GM23338 (cell line): ENCODE results near the gene DOCK10. TPM values are rescaled to one million over a fixed set of nuclear protein-coding genes. Genes with fewer than 3 reads are reported as not detected.

Experiments
- ATAC-seq: fragments of 200-7000 bp; cut with Tn5 transposase; 3 replicates; pipeline ENCODE4 v1.9.1; 2020
- DNase-seq: peaks from one replicate; pipeline ENCODE4 v3.0.0-alpha.2; 2015; ENCODE audit warnings: low spot score
- H2AFZ ChIP-seq: fragments of 200-600 bp; sonication (generic); 2 replicates; pipeline ENCODE4 v1.8.0; 2016; ENCODE audit warnings: antibody characterized with exemption, mild to moderate bottlenecking, moderate library complexity
- H3F3A ChIP-seq: fragments of 200-600 bp; sonication (generic); replicated peaks from 2 replicates; pipeline ENCODE4 v1.8.0; 2017; ENCODE audit warnings: antibody characterized with exemption, mixed run types, low read depth
- H3K27ac ChIP-seq: fragments of 200-600 bp; sonication (generic); 2 replicates; pipeline ENCODE4 v1.6.1; 2016; ENCODE audit warnings: low read depth
- H3K27me3 ChIP-seq: fragments of 200-600 bp; sonication (generic); 2 replicates; pipeline ENCODE4 v1.8.0; 2016; ENCODE audit warnings: mild to moderate bottlenecking, mixed run types, moderate library complexity; ENCODE audit not compliant: insufficient read depth
- H3K36me3 ChIP-seq: fragments of 200-600 bp; sonication (generic); 2 replicates; pipeline ENCODE4 v1.8.0; 2016; ENCODE audit warnings: mild to moderate bottlenecking; ENCODE audit not compliant: insufficient read depth
- H3K4me1 ChIP-seq: fragments of 200-600 bp; sonication (generic); 2 replicates; pipeline ENCODE4 v1.8.0; 2016; ENCODE audit warnings: mild to moderate bottlenecking, moderate library complexity; ENCODE audit not compliant: insufficient read depth
- H3K4me2 ChIP-seq: fragments of 200-600 bp; sonication (generic); 2 replicates; pipeline ENCODE4 v1.7.1; 2017; ENCODE audit warnings: mixed run types
- H3K4me3 ChIP-seq: fragments of 200-600 bp; sonication (generic); 2 replicates; pipeline ENCODE4 v1.6.1; 2016; ENCODE audit warnings: mixed run types
- H3K79me2 ChIP-seq: fragments of 200-600 bp; sonication (generic); replicated peaks from 2 replicates; pipeline ENCODE4 v1.8.0; 2017; ENCODE audit warnings: mild to moderate bottlenecking; ENCODE audit not compliant: insufficient read depth
- H3K9me2 ChIP-seq: fragments of 200-600 bp; sonication (generic); 2 replicates; pipeline ENCODE4 v1.8.0; 2017; ENCODE audit not compliant: insufficient read depth
- H4K20me1 ChIP-seq: fragments of 200-600 bp; sonication (generic); replicated peaks from 2 replicates; pipeline ENCODE4 v1.8.0; 2017; ENCODE audit warnings: mild to moderate bottlenecking; ENCODE audit not compliant: insufficient read depth
- H3K27ac Mint-ChIP-seq: 2 replicates; pipeline ENCODE4 v1.8.0; 2020; ENCODE audit warnings: inconsistent platforms, mild to moderate bottlenecking, moderate library complexity, mixed read lengths
- H3K27me3 Mint-ChIP-seq: 3 replicates; pipeline ENCODE4 v1.8.0; 2022; ENCODE audit warnings: low read depth, mild to moderate bottlenecking, moderate library complexity, mixed read lengths, inconsistent platforms; ENCODE audit not compliant: insufficient read depth, poor library complexity
- H3K36me3 Mint-ChIP-seq: 3 replicates; pipeline ENCODE4 v1.8.0; 2021; ENCODE audit warnings: low read depth, mild to moderate bottlenecking, inconsistent platforms, moderate library complexity, mixed read lengths
- H3K4me1 Mint-ChIP-seq: 3 replicates; pipeline ENCODE4 v1.8.0; 2020; ENCODE audit warnings: mild to moderate bottlenecking, inconsistent platforms, mixed read lengths
- H3K4me3 Mint-ChIP-seq: 3 replicates; pipeline ENCODE4 v1.8.0; 2021; ENCODE audit warnings: moderate library complexity, mild to moderate bottlenecking, inconsistent platforms, mixed read lengths
- H3K9me3 Mint-ChIP-seq: 3 replicates; pipeline ENCODE4 v1.8.0; 2020; ENCODE audit warnings: moderate library complexity, mild to moderate bottlenecking, inconsistent platforms, mixed read lengths
- CTCF ChIP-seq, 2 experiments: fragments of 200-600 bp in 1 of 2; sonication (generic) in 1 of 2; conservative IDR thresholded peaks; 2 replicates each; pipeline versions ENCODE4 v1.5.1 to v1.6.1; 2016 to 2017; ENCODE audit warnings: antibody characterized with exemption in 2 of 2, low read depth in 2 of 2, mild to moderate bottlenecking in 2 of 2, moderate library complexity in 1 of 2
- EZH2phosphoT487 ChIP-seq: fragments of 200-600 bp; sonication (generic); IDR thresholded peaks from one replicate; pipeline ENCODE4 v1.8.1; 2018; ENCODE audit warnings: antibody characterized with exemption; ENCODE audit not compliant: unreplicated experiment
- NANOG ChIP-seq: IDR thresholded peaks from 2 replicates; pipeline ENCODE4 v1.6.1; 2016; ENCODE audit warnings: antibody characterized with exemption, borderline replicate concordance
- ZNF331 ChIP-seq: fragments of 250-450 bp; sonication (Bioruptor Pico); IDR thresholded peaks from 2 replicates; pipeline ENCODE4 v1.5.0; 2020; ENCODE audit warnings: low read depth, mild to moderate bottlenecking, moderate library complexity
- polyA plus RNA-seq: library from polyadenylated mRNA; unstranded; fragments of >200 nt; fragmentation: Nextera tagmentation; extraction: Ambion mirVana; gene quantifications from 2 replicates; pipeline ENCODE4 v1.2.1, GENCODE V29; 2016
- total RNA-seq: library from RNA; depleted of rRNA; stranded (reverse); fragments of >200 nt; shearing (Covaris generic); gene quantifications from 2 replicates; pipeline ENCODE4 v1.2.3, GENCODE V29; 2014

Gene DOCK10
- total and polyA plus RNA-seq, 2 experiments from 2014 or later = 1.0 to 1.7 TPM

DNA sequence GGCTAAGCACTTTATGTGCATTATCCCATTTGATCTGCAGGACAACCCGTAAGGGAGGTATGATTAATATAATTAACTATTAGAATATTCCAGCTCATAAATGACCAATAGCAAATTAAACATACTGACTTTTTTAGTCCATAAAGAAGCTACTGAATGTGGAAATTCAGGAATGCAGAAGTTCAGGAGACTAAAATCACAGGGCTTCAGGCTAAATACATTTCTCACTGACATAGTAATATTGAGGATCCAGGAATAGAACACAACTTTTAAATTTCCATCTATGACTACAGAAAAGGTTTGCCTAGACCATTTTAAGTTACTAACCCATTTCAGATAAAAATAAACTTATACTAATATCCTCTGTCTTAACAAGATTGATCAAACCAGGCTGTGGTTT lies 228.7 kb downstream of the DOCK10 start:
- no peaks in the 10 kb centered on the region for H4K20me1 ChIP-seq
- Mint-ChIP-seq H3K4me3 (no peak overlapping the region), H3K9me3 (peaks cover 8% of the 10 kb centered on the region; the same call in 2 of the 3 replicates), H3K4me1 (peaks cover 5% of the 10 kb centered on the region; the same call in 2 of the 3 replicates), H3K27ac (no peak overlapping the region), H3K27me3 (no peaks in the 10 kb centered on the region), H3K36me3 (no peaks in the 10 kb centered on the region)
- no peak overlapping the region for H3K4me3 ChIP-seq
- no peak for DNase-seq
- TF ChIP-seq ZNF331 (CRISPR knock-in tag) = no peak
- TF ChIP-seq CTCF (conservative IDR thresholded peaks at IDR 0.05; ENCODE audit: low read depth in 2 of 2) = no peak
- TF ChIP-seq NANOG = no peak
- no peak overlapping the region for H3K4me2 ChIP-seq
- H3K9me2 ChIP-seq = no peaks in the 10 kb centered on the region
- H3K4me1 ChIP-seq = no peaks in the 10 kb centered on the region; the same call in 1 of the 2 replicates
- H3F3A ChIP-seq = no peaks in the 10 kb centered on the region
- no peak for ATAC-seq
- H3K79me2 ChIP-seq = no peaks in the 10 kb centered on the region
- no peak overlapping the region for H2AFZ ChIP-seq
- no peak overlapping the region for H3K27ac ChIP-seq
- H3K36me3 ChIP-seq = no peaks in the 10 kb centered on the region
- no peaks in the 10 kb centered on the region for H3K27me3 ChIP-seq

- Mint-ChIP-seq H3K9me3 (peaks cover 8% of the 10 kb centered on the region; the same call in 2 of the 3 replicates), H3K4me1 (no peaks in the 10 kb centered on the region), H3K27me3 (no peaks in the 10 kb centered on the region), H3K4me3 (no peak overlapping the region), H3K36me3 (no peaks in the 10 kb centered on the region), H3K27ac (no peak overlapping the region; the same call in 1 of the 2 replicates)
- TF ChIP-seq EZH2phosphoT487 (no peak), CTCF (conservative IDR thresholded peaks at IDR 0.05; ENCODE audit: low read depth in 2 of 2) (peak in 1 of 2 experiments; percentile 51; a peak in 2 of 4 replicates), NANOG (no peak)
- DNase-seq = peak; percentile 5
- no peak for ATAC-seq
- no peaks in the 10 kb centered on the region for H4K20me1 ChIP-seq
- H3K79me2 ChIP-seq = no peaks in the 10 kb centered on the region
- no peak overlapping the region for H3K4me3 ChIP-seq
- no peaks in the 10 kb centered on the region for H3K36me3 ChIP-seq
- no peak overlapping the region for H3K4me2 ChIP-seq
- H3K9me2 ChIP-seq = no peaks in the 10 kb centered on the region
- no peaks in the 10 kb centered on the region for H3F3A ChIP-seq
- no peak overlapping the region for H3K27ac ChIP-seq
- H3K27me3 ChIP-seq = no peaks in the 10 kb centered on the region
- no peak overlapping the region for H2AFZ ChIP-seq
- no peaks in the 10 kb centered on the region for H3K4me1 ChIP-seq
Observed at GRCh38 chr2:224807153-224807964, 234.9 kb downstream of the DOCK10 start.
